WTC11 (cell line): ENCODE data around the gene ZNF451. TPM values are rescaled to one million over a fixed set of nuclear protein-coding genes. Genes with fewer than 3 reads are reported as not detected.

ENCODE experiments used
- ATAC-seq: fragments of 200-7000 bp; cut with Tn5 transposase; 2 replicates; pipeline ENCODE4 v1.10.0; 2021; ENCODE audit warnings: mild to moderate bottlenecking, moderate library complexity
- CTCF ChIA-PET: fragments of 300-600 bp; sonication (Branson Sonifier 250); formaldehyde crosslinking; loops from one replicate; lab custom pipeline; 2021; ENCODE audit warnings: antibody characterized with exemption; lab: Charles Lee
- POLR2A ChIA-PET: fragments of 350-600 bp; sonication (Branson Sonifier 250); formaldehyde crosslinking; loops from one replicate; lab custom pipeline; 2021; ENCODE audit warnings: antibody characterized with exemption; lab: Charles Lee
- DNase-seq: peaks from one replicate; pipeline ENCODE4 v3.0.0; 2021; ENCODE audit warnings: low spot score
- H3K27ac Mint-ChIP-seq: 2 replicates; pipeline ENCODE4 v1.8.0; 2021; ENCODE audit warnings: mixed read lengths
- H3K27me3 Mint-ChIP-seq: 2 replicates; pipeline ENCODE4 v1.8.0; 2021; ENCODE audit warnings: low read depth, mild to moderate bottlenecking, moderate library complexity, mixed read lengths
- H3K36me3 Mint-ChIP-seq: 2 replicates; pipeline ENCODE4 v1.8.0; 2021; ENCODE audit warnings: mixed read lengths
- H3K4me1 Mint-ChIP-seq: 2 replicates; pipeline ENCODE4 v1.8.0; 2022; ENCODE audit warnings: mixed read lengths
- H3K4me3 Mint-ChIP-seq: 2 replicates; pipeline ENCODE4 v1.8.0; 2021; ENCODE audit warnings: mild to moderate bottlenecking, moderate library complexity, mixed read lengths
- H3K9me3 Mint-ChIP-seq: 2 replicates; pipeline ENCODE4 v1.8.0; 2021; ENCODE audit warnings: mixed read lengths
- ATF1 ChIP-seq: sonication (generic); formaldehyde crosslinking; IDR thresholded peaks from 2 replicates; pipeline ENCODE4 v1.8.1; 2023; ENCODE audit warnings: mild to moderate bottlenecking, moderate library complexity, missing genetic modification reagents
- ATF6 ChIP-seq: sonication (generic); formaldehyde crosslinking; IDR thresholded peaks from 2 replicates; pipeline ENCODE4 v1.8.1; 2023; ENCODE audit warnings: mild to moderate bottlenecking, missing genetic modification reagents
- CDX4 ChIP-seq: fragments of 250-450 bp; sonication (Bioruptor Pico); IDR thresholded peaks from 2 replicates; pipeline ENCODE4 v1.9.0; 2021; ENCODE audit warnings: moderate library complexity, mild to moderate bottlenecking, inconsistent platforms, borderline replicate concordance
- ETV6 ChIP-seq: sonication (generic); formaldehyde crosslinking; IDR thresholded peaks from 2 replicates; pipeline ENCODE4 v1.8.1; 2022; ENCODE audit warnings: mild to moderate bottlenecking, missing genetic modification reagents
- GRHL2 ChIP-seq: fragments of 250-450 bp; sonication (Bioruptor Pico); IDR thresholded peaks from 2 replicates; pipeline ENCODE4 v1.8.0; 2022; ENCODE audit warnings: mild to moderate bottlenecking, moderate library complexity; ENCODE audit not compliant: insufficient replicate concordance, severe bottlenecking
- JAZF1 ChIP-seq: fragments of 250-450 bp; sonication (Bioruptor Pico); IDR thresholded peaks from 2 replicates; pipeline ENCODE4 v1.9.0; 2021; ENCODE audit warnings: moderate library complexity, mild to moderate bottlenecking, inconsistent platforms
- JUN ChIP-seq: sonication (generic); formaldehyde crosslinking; IDR thresholded peaks from 2 replicates; pipeline ENCODE4 v1.8.0; 2023; ENCODE audit warnings: mild to moderate bottlenecking, missing genetic modification reagents
- MXD4 ChIP-seq: fragments of 250-450 bp; sonication (Bioruptor Pico); IDR thresholded peaks from 2 replicates; pipeline ENCODE4 v1.8.0; 2021; ENCODE audit warnings: mild to moderate bottlenecking, moderate library complexity, borderline replicate concordance
- NFE2L1 ChIP-seq: sonication (generic); formaldehyde crosslinking; IDR thresholded peaks from 2 replicates; pipeline ENCODE4 v1.8.1; 2023; ENCODE audit warnings: missing genetic modification reagents
- NFYB ChIP-seq: sonication (generic); formaldehyde crosslinking; conservative IDR thresholded peaks from 2 replicates; pipeline ENCODE4 v1.8.0; 2022; ENCODE audit warnings: low read depth, missing genetic modification reagents
- NR3C1 ChIP-seq: sonication (generic); formaldehyde crosslinking; conservative IDR thresholded peaks from 2 replicates; pipeline ENCODE4 v1.8.1; 2023; ENCODE audit warnings: low read depth, mild to moderate bottlenecking, missing genetic modification reagents
- RELA ChIP-seq: sonication (generic); formaldehyde crosslinking; IDR thresholded peaks from 2 replicates; pipeline ENCODE4 v1.8.1; 2022; ENCODE audit warnings: missing genetic modification reagents, mild to moderate bottlenecking, borderline replicate concordance
- RORB ChIP-seq: fragments of 250-450 bp; sonication (Bioruptor Pico); IDR thresholded peaks from 2 replicates; pipeline ENCODE4 v1.9.0; 2021; ENCODE audit warnings: mild to moderate bottlenecking
- TEAD4 ChIP-seq: sonication (generic); formaldehyde crosslinking; IDR thresholded peaks from 2 replicates; pipeline ENCODE4 v1.8.0; 2022; ENCODE audit warnings: mild to moderate bottlenecking, missing genetic modification reagents
- ZNF121 ChIP-seq: sonication (generic); formaldehyde crosslinking; IDR thresholded peaks from 2 replicates; pipeline ENCODE4 v1.8.0; 2023; ENCODE audit warnings: missing genetic modification reagents
- ZNF263 ChIP-seq: sonication (generic); formaldehyde crosslinking; IDR thresholded peaks from 2 replicates; pipeline ENCODE4 v1.8.1; 2022; ENCODE audit warnings: low read depth, mild to moderate bottlenecking, moderate library complexity, missing genetic modification reagents
- total RNA-seq: library from RNA; stranded (reverse); gene quantifications from 3 replicates; pipeline ENCODE4 v1.2.3, GENCODE V29; 2021
- TF ChIP-seq, protein P1 (sequence below): fragments of 250-450 bp; sonication (Bioruptor Pico); conservative IDR thresholded peaks from 2 replicates; pipeline ENCODE4 v1.9.0; 2021; ENCODE audit warnings: mild to moderate bottlenecking
- TF ChIP-seq, protein P2 (sequence below): sonication (generic); formaldehyde crosslinking; conservative IDR thresholded peaks from 2 replicates; pipeline ENCODE4 v1.8.1; 2022; ENCODE audit warnings: mild to moderate bottlenecking, missing genetic modification reagents

Gene ZNF451
- total RNA-seq, 1 experiment from 2014 or later: 55.4 TPM

DNA sequence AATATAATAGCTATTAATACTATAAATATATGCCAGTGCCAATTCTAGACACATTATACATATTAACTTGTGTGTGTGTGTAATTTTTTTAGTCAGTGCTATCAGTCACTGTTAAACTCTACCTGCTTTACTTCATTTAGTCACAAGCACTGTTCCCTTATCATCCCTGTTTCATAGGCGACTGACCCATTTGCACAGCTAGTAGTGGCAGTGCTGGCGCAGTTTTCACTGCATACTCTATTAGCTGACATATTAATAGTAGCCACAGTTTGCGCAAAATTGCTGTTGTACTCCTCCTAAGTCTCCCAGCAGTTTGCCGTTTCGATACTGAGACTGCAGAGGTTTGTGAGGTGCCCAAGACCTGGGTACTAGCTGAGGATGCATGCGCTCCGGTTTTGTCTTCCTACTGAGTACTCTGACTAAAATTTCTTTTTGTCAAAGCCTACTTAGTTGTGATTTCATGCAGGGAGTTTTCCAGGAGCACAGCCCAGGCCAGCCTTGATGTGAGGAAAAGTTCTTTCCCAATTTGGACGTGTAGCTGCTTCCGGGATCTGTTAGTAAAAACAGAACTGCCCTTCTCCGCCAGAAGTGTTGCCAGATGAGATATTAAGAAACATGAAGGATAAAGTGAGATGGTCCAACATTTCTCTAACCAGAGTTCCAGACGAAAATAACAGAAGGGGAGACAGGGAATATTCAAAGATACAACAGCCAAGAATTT, 87.7 kb downstream of the ZNF451 start:
- Mint-ChIP-seq H3K4me3 (no peak overlapping the region), H3K27me3 (peaks cover 5% of the 10 kb centered on the region; the same call in 1 of the 2 replicates), H3K36me3 (peaks cover 5% of the 10 kb centered on the region), H3K9me3 (no peaks in the 10 kb centered on the region), H3K4me1 (peaks cover 42% of the 10 kb centered on the region), H3K27ac (no peak overlapping the region)
- DNase-seq (no peak), ATAC-seq (no peak)
- CTCF ChIA-PET: interaction anchor here (1.4 kb wide), 1 partner anchor 274 kb away, joined by 8 read pairs; no protein-coding TSS in a partner anchor
- POLR2A ChIA-PET: no interaction called here
- TF ChIP-seq NFYB: no peak
- TF ChIP-seq NR3C1: no peak
- no peak for TF ChIP-seq RELA (CRISPR knock-in tag)
- TF ChIP-seq, protein P1, sequence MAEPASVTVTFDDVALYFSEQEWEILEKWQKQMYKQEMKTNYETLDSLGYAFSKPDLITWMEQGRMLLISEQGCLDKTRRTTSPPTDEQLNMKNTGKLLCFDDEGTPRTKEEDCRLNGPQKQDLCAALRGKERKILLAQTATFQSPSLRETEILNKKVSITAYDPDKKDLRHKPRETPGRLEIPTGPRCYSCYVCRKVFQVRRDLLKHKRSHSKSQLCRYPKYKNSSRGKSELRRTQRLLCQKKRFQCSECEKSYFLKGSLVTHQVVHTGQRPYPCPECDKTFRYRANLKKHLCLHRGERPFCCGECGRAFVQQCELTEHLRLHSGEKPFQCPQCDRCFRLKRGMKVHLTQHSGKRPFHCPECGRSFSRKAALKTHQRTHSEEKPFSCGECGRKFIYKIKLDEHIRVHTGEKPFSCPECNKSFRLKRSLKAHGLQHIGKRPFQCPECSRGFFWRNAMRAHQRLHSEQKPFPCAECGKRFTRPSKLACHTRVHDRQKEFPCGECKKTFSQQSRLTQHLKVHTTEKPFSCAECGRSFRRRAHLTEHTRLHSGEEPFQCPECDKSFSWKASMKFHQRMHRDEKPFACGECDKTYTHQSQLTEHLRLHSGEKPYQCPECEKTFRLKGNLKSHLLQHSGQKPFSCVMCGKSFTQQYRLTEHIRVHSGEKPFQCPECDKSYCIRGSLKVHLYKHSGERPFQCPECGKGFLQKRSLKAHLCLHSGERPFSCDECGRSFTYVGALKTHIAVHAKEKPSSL: no peak
- TF ChIP-seq NFE2L1: no peak
- no peak for TF ChIP-seq JAZF1 (CRISPR knock-in tag)
- no peak for TF ChIP-seq TEAD4 (CRISPR knock-in tag)
- TF ChIP-seq, protein P2, sequence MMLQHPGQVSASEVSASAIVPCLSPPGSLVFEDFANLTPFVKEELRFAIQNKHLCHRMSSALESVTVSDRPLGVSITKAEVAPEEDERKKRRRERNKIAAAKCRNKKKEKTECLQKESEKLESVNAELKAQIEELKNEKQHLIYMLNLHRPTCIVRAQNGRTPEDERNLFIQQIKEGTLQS (CRISPR knock-in tag): no peak
- TF ChIP-seq ETV6 (CRISPR knock-in tag): no peak
- TF ChIP-seq JUN: no peak
- no peak for TF ChIP-seq MXD4
- TF ChIP-seq GRHL2 (CRISPR knock-in tag): no peak
- TF ChIP-seq CDX4 (CRISPR knock-in tag): no peak
- no peak for TF ChIP-seq ZNF121 (CRISPR knock-in tag)
- TF ChIP-seq, all 79 proteins: peak for 0

DNA sequence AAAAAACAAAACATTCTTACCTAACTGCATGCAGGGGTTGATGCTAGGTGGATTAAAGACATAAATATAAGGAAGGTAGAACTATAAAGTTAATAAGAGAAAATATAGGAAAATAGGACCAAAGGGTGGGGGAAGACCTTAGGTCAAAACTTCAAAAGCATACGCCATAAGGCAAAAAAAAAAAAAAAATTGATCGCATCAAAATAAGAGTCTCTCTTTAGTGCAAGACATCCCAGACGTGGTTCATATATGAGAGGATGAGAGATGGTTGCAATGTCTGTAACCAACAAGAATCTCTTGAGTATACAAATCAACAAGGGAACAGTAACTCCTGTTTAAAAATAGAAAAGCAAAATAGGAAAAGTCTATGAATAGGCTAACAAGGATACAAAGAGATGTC, 90.6 kb downstream of the ZNF451 start:
- Mint-ChIP-seq H3K27ac (no peak overlapping the region), H3K27me3 (no peaks in the 10 kb centered on the region), H3K9me3 (no peaks in the 10 kb centered on the region), H3K36me3 (peaks cover 17% of the 10 kb centered on the region), H3K4me3 (no peak overlapping the region), H3K4me1 (peaks cover 20% of the 10 kb centered on the region)
- POLR2A ChIA-PET: no interaction called here
- CTCF ChIA-PET: no interaction called here
- TF ChIP-seq CDX4 (CRISPR knock-in tag): no peak
- TF ChIP-seq ATF1 (CRISPR knock-in tag): no peak
- no peak for TF ChIP-seq RORB (CRISPR knock-in tag)
- no peak for TF ChIP-seq ZNF263 (CRISPR knock-in tag)
- TF ChIP-seq ATF6 (CRISPR knock-in tag): no peak
- DNase-seq (no peak), ATAC-seq (no peak)
